HG03108 (cell line): ENCODE data around the gene BMF.

Source experiments
- ATAC-seq: cut with Tn5 transposase; IDR thresholded peaks from one replicate; pipeline ENCODE4 v1.9.1; 2021; ENCODE audit warnings: moderate library complexity; ENCODE audit not compliant: unreplicated experiment

Gene BMF

GRCh38 chr15:40050788-40051470, 57.8 kb downstream of the BMF start:
- no peak for ATAC-seq

- ATAC-seq = no peak
Measured at GRCh38 chr15:40048926-40049475, 59.7 kb downstream of the BMF start.

GRCh38 chr15:40048211-40048792, 60.4 kb downstream of the BMF start:
- ATAC-seq = no peak

- ATAC-seq = peak; percentile 49
Measured at GRCh38 chr15:40047415-40048210, 61.1 kb downstream of the BMF start.

- no peak for ATAC-seq
Measured at GRCh38 chr15:40046721-40047414, 61.8 kb downstream of the BMF start.

GRCh38 chr15:40045572-40046217, 63.0 kb downstream of the BMF start:
- peak; percentile 22 for ATAC-seq

- peak; percentile 66 for ATAC-seq
Measured at GRCh38 chr15:40044717-40045571, 63.7 kb downstream of the BMF start.

- ATAC-seq = no peak
Measured at GRCh38 chr15:40043927-40044716, 64.6 kb downstream of the BMF start.

GRCh38 chr15:40042791-40043320, 65.8 kb downstream of the BMF start:
- no peak for ATAC-seq

GRCh38 chr15:40040770-40041169, 67.9 kb downstream of the BMF start:
- no peak for ATAC-seq

GRCh38 chr15:40040293-40040635, 68.4 kb downstream of the BMF start:
- no peak for ATAC-seq

- peak; percentile 91 for ATAC-seq
Measured at GRCh38 chr15:40038638-40039543, 69.8 kb downstream of the BMF start, which contains the start of gene SRP14. SRP14 (minus strand) TSS chr15:40039181; CDS start chr15:40039116, 65 bp downstream.

GRCh38 chr15:40038275-40038637, 70.4 kb downstream of the BMF start:
- no peak for ATAC-seq
